IMR-90 (cell line): ENCODE results near the gene TTC27. TPM values are rescaled to one million over a fixed set of nuclear protein-coding genes. Genes with fewer than 3 reads are reported as not detected.

Experiments
- ATAC-seq: fragments of 200-7000 bp; cut with Tn5 transposase; 2 replicates; pipeline ENCODE4 v1.9.1; 2020; ENCODE audit warnings: low read depth, mild to moderate bottlenecking, moderate library complexity
- BruUV-seq: library from RNA; stranded (reverse); fragments of 400-500 nt; replicated peaks from 2 replicates; lab custom pipeline; 2021; lab: Mats Ljungman, UMichigan
- CTCF ChIA-PET: fragments of 300-600 bp; formaldehyde crosslinking; extraction: SDS; loops from one replicate; lab custom pipeline; 2021; ENCODE audit warnings: antibody characterized with exemption; lab: Yijun Ruan, JAX
- POLR2A ChIA-PET: fragments of 300-600 bp; sonication (Branson Sonifier 250); formaldehyde crosslinking; loops from one replicate; lab custom pipeline; 2022; ENCODE audit warnings: antibody characterized with exemption; ENCODE audit not compliant: unreplicated experiment; lab: Charles Lee
- DNase-seq: peaks from one replicate; pipeline ENCODE4 v3.0.0; 2013
- H2AFZ ChIP-seq: replicated peaks from 2 replicates; pipeline ENCODE3; 2013; ENCODE audit warnings: low read length, mild to moderate bottlenecking; ENCODE audit not compliant: poor library complexity
- H2AK5ac ChIP-seq: 2 replicates; pipeline ENCODE4 v1.6.1; 2013; ENCODE audit warnings: low read depth, low read length, inconsistent platforms
- H2AK9ac ChIP-seq: replicated peaks from 2 replicates; pipeline ENCODE3; 2013; ENCODE audit warnings: mild to moderate bottlenecking, low read depth, low read length, moderate library complexity; ENCODE audit not compliant: poor library complexity
- H2BK120ac ChIP-seq: 2 replicates; pipeline ENCODE4 v1.6.1; 2013; ENCODE audit warnings: low read depth, low read length, inconsistent platforms
- H2BK15ac ChIP-seq: 3 replicates; pipeline ENCODE4 v1.6.1; 2013; ENCODE audit warnings: low read depth, low read length, inconsistent platforms
- H2BK20ac ChIP-seq: 2 replicates; pipeline ENCODE4 v1.6.1; 2013; ENCODE audit warnings: low read depth, mild to moderate bottlenecking, inconsistent platforms, low read length, moderate library complexity
- H2BK5ac ChIP-seq: 2 replicates; pipeline ENCODE4 v1.6.1; 2013; ENCODE audit warnings: mild to moderate bottlenecking, low read depth, low read length, inconsistent platforms; ENCODE audit not compliant: poor library complexity, severe bottlenecking
- H3K14ac ChIP-seq: replicated peaks from 2 replicates; pipeline ENCODE4 v1.6.1; 2013; ENCODE audit warnings: low read depth, low read length, inconsistent platforms
- H3K18ac ChIP-seq: 2 replicates; pipeline ENCODE4 v1.6.1; 2013; ENCODE audit warnings: low read depth, low read length, control low read depth
- H3K23ac ChIP-seq: 2 replicates; pipeline ENCODE4 v1.6.1; 2013; ENCODE audit warnings: low read depth, low read length, inconsistent platforms
- H3K27ac ChIP-seq: 2 replicates; pipeline ENCODE4 v1.5.1; 2013; ENCODE audit warnings: mild to moderate bottlenecking, control low read depth, low read length; ENCODE audit not compliant: insufficient read depth
- H3K27me3 ChIP-seq: 2 replicates; pipeline ENCODE4 v1.6.1; 2013; ENCODE audit warnings: low read length; ENCODE audit not compliant: control insufficient read depth, insufficient read depth
- H3K36me3 ChIP-seq: 2 replicates; pipeline ENCODE4 v1.6.1; 2013; ENCODE audit warnings: low read length, mixed read lengths; ENCODE audit not compliant: control insufficient read depth, insufficient read depth
- H3K4ac ChIP-seq: 2 replicates; pipeline ENCODE4 v1.6.1; 2013; ENCODE audit warnings: low read depth, low read length, inconsistent platforms
- H3K4me1 ChIP-seq: 2 replicates; pipeline ENCODE4 v1.6.1; 2013; ENCODE audit warnings: low read length, mixed read lengths; ENCODE audit not compliant: control insufficient read depth, insufficient read depth
- H3K4me2 ChIP-seq: 2 replicates; pipeline ENCODE4 v1.6.1; 2013; ENCODE audit warnings: low read depth, mild to moderate bottlenecking, control low read depth, low read length, moderate library complexity
- H3K4me3 ChIP-seq: 2 replicates; pipeline ENCODE4 v1.5.1; 2013; ENCODE audit warnings: low read depth, mild to moderate bottlenecking, control low read depth, low read length, moderate library complexity; ENCODE audit not compliant: insufficient read depth
- H3K56ac ChIP-seq: 2 replicates; pipeline ENCODE4 v1.6.1; 2013; ENCODE audit warnings: low read length, inconsistent platforms; ENCODE audit not compliant: insufficient read depth; ENCODE audit errors: extremely low read depth
- H3K79me1 ChIP-seq, 2 experiments: 2 replicates each; pipeline ENCODE4 v1.6.1; 2013; ENCODE audit warnings: low read length in 2 of 2, inconsistent platforms in 1 of 2, low read depth in 1 of 2
- H3K9ac ChIP-seq: 2 replicates; pipeline ENCODE4 v1.6.1; 2013; ENCODE audit warnings: low read depth, low read length, control low read depth
- H3K9me1 ChIP-seq: 2 replicates; pipeline ENCODE4 v1.6.1; 2013; ENCODE audit warnings: low read length, inconsistent platforms; ENCODE audit not compliant: insufficient read depth
- H3K9me3 ChIP-seq: 2 replicates; pipeline ENCODE4 v1.6.1; 2013; ENCODE audit warnings: low read length; ENCODE audit not compliant: control insufficient read depth, insufficient read depth
- H4K20me1 ChIP-seq: 2 replicates; pipeline ENCODE4 v1.6.1; 2013; ENCODE audit warnings: low read length, inconsistent platforms; ENCODE audit not compliant: insufficient read depth
- H4K5ac ChIP-seq: 2 replicates; pipeline ENCODE4 v1.6.1; 2013; ENCODE audit warnings: mild to moderate bottlenecking, low read depth, low read length, control low read depth
- H4K8ac ChIP-seq, 2 experiments: 2 replicates each; pipeline ENCODE4 v1.6.1; 2013; ENCODE audit warnings: low read depth in 2 of 2, low read length in 2 of 2, control low read depth in 1 of 2, inconsistent platforms in 1 of 2
- H4K91ac ChIP-seq: 2 replicates; pipeline ENCODE4 v1.6.1; 2013; ENCODE audit warnings: low read depth, low read length, inconsistent platforms; ENCODE audit not compliant: insufficient read depth
- MAFK ChIP-seq: IDR thresholded peaks from 2 replicates; pipeline ENCODE4 v1.6.1; 2012; ENCODE audit warnings: low read depth, low read length, improper control_type of control experiment
- MXI1 ChIP-seq: IDR thresholded peaks from 2 replicates; pipeline ENCODE4 v1.6.1; 2012; ENCODE audit warnings: low read depth, mild to moderate bottlenecking, low read length, moderate library complexity, borderline replicate concordance
- RCOR1 ChIP-seq: IDR thresholded peaks from 2 replicates; pipeline ENCODE4 v1.6.1; 2012; ENCODE audit warnings: mild to moderate bottlenecking, low read length, improper control_type of control experiment; ENCODE audit not compliant: insufficient replicate concordance
- WGBS, 2 experiments: methylation state at CpG; one replicate each; pipeline versions ENCODE4 v1.1.5 to v1.1.7; 2013; ENCODE audit warnings: missing lambda C conversion rate in 2 of 2; ENCODE audit not compliant: insufficient read length in 1 of 2; ENCODE audit errors: extremely low coverage in 2 of 2; 5-methylcytosine and 5-hydroxymethylcytosine counted together
- dilution Hi-C: fragments of 300-500 bp; cut with HindIII; formaldehyde crosslinking; loops from one replicate; pipeline ENCODE4 v1.14.3; 2018; ENCODE audit warnings: low sequenced_read_pairs; ENCODE audit not compliant: unreplicated experiment
- in situ Hi-C: fragments of 300-500 bp; cut with MboI; formaldehyde crosslinking; loops from 3 replicates; pipeline ENCODE4 v1.14.3; 2019; ENCODE audit warnings: low sequenced_read_pairs, inconsistent platforms, mixed read lengths
- intact Hi-C: fragments of 100-400 bp; cut with micrococcal nuclease; formaldehyde crosslinking; loops from 2 replicates; pipeline ENCODE4 v1.10.0; 2022
- polyA plus RNA-seq, 3 experiments: library from polyadenylated mRNA; depleted of rRNA; stranded (reverse); fragments of >200 nt; gene quantifications; 2 replicates each; pipeline ENCODE4 v1.2.3, GENCODE V29; 2012; ENCODE audit warnings: low replicate concordance in 1 of 3
- total RNA-seq: library from RNA; depleted of rRNA; stranded (reverse); fragments of >200 nt; gene quantifications from 2 replicates; pipeline ENCODE4 v1.2.3, GENCODE V29; 2012

TTC27 gene
- total and polyA plus RNA-seq, 2 of the 4 experiments (the other 2 are of a cell fraction) = 12.7 to 30.5 TPM

DNA sequence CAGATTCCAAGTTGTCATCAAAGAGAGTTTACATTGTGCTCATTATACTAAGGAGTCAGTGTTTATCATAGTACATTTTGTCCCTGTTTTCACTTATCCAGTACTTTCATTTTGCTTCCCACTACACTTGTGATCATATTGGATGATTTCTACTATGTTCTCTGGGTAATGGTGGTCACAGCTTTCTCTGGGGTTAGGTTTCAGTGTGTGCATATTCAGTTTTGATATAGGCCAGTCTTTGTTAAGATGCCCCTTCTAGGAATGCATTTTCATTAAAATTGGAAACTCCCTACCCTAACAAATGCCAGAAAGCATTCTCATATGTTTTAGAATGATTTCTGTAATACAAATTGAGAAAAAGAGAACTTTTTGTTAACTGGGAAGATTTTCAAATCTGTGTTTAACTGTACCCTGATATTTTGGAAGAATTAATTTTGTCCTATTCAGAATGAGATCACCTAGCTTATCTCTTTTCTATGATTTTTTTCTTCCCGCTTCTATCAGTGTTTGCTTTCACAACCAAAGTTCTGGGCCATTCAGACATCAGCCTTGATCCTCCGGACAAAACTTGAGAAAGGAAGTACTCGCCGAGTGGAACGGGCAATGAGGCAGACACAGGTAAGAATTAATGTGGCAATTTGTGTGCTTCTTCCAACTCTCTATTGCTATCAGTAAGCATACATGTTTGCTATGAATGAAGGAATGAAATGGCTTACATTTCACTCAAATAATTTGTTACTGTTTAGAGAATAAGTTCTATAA lies 74.6 kb downstream of the TTC27 start (continued):
- no peak for TF ChIP-seq RCOR1

DNA sequence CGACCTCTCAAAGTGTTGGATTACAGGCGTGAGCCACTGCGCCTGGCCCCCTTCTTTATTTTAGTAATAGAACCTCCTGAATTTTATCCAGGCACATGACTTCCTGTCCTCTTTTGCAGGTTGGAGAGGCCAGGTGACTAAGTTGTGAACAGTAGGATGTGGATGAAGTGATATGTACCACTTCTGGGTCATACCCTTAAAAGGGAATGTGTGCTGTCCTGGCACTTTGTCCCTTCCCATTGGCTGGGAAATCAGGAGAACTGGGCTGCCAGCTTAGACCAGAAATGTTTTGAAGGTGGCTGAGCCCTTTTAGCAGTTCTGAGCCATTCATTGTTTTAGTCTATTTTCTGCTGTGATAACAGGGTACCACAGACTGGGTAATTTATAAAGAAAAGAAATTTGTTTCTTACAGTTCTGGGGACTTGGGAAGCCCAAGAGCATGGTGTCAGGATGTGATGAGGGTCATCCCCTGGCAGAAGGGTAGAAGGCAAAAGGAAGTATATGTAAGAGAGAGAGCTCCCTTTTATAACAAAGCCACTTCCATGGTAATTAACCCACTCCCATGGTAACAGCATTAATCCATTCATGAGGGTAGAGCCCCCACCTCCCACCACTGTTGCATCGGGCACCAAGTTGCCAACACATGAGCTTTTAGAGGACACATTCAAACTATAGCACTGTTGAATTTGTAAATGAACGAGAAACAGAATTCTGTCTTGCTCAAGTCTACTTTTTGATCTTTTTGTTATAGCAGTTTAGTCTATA lies 79.1 kb downstream of the TTC27 start:
- H2BK120ac ChIP-seq = no peak overlapping the region
- H2AFZ ChIP-seq = no peak overlapping the region
- H2AK9ac ChIP-seq = no peak overlapping the region
- H4K91ac ChIP-seq = no peak overlapping the region
- ChIA-PET POLR2A (no interaction called here), CTCF (interaction anchor here (0.6 kb wide), 1 partner anchor 160 kb away, joined by 5 read pairs; no protein-coding TSS in a partner anchor)
- no peak for ATAC-seq
- no CpG with 5 or more reads among the region's 5 CpGs for WGBS, 2 experiments
- H3K23ac ChIP-seq = no peak overlapping the region
- H3K9ac ChIP-seq = no peak overlapping the region
- H2BK20ac ChIP-seq = no peak overlapping the region
- no peak overlapping the region for H4K5ac ChIP-seq
- H3K9me3 ChIP-seq = no peaks in the 10 kb centered on the region
- no peak overlapping the region for H3K14ac ChIP-seq
- in situ Hi-C loops = no loop called here
- H2AK5ac ChIP-seq = no peak overlapping the region
- H3K18ac ChIP-seq = no peak overlapping the region
- H3K27me3 ChIP-seq = no peaks in the 10 kb centered on the region
- DNase-seq = no peak
- no peak overlapping the region for H3K4me2 ChIP-seq
- H3K36me3 ChIP-seq = 0 out of 2 replicates have a peak, but pooled peaks cover 3% of the 10 kb centered on the region
- H2BK15ac ChIP-seq = no peak overlapping the region
- intact Hi-C loops = no loop called here
- H3K4me3 ChIP-seq = no peak overlapping the region
- no peak overlapping the region for H3K27ac ChIP-seq
- TF ChIP-seq MXI1 (no peak), MAFK (no peak)
- no peaks in the 10 kb centered on the region; a peak in 1 of 4 replicates for H3K79me1 ChIP-seq
- H4K20me1 ChIP-seq = no peaks in the 10 kb centered on the region
- H3K4ac ChIP-seq = no peak overlapping the region
- no peak overlapping the region for H2BK5ac ChIP-seq
- H3K9me1 ChIP-seq = 0 out of 2 replicates have a peak, but pooled peaks cover 3% of the 10 kb centered on the region
- H4K8ac ChIP-seq = no peak overlapping the region
- H3K56ac ChIP-seq = no peak overlapping the region
- H3K4me1 ChIP-seq = peaks cover 1% of the 10 kb centered on the region; the same call in 1 of the 2 replicates
- dilution Hi-C loops = no loop called here
- no TSS peak for BruUV-seq
